Gastrocnemius medialis (tissue), 4 donors: ENCODE measurements around the gene C14orf132. TPM values are rescaled to one million over a fixed set of nuclear protein-coding genes. Genes with fewer than 3 reads are reported as not detected.

ENCODE experiments used
- ATAC-seq, 2 donors: fragments of 150-250 bp; one replicate each; pipeline ENCODE4 v1.9.1; 2016
- DNase-seq, 2 donors: peaks; one replicate each; pipeline ENCODE4 v3.0.0-alpha.2; 2019
- H3K27ac ChIP-seq, 4 donors: fragments of 200-600 bp; sonication (generic); 1 replicate in 1 of 4; 2 replicates in 3 of 4; pipeline ENCODE4 v1.5.1; 2016 to 2018; ENCODE audit warnings: mild to moderate bottlenecking in 2 of 4, moderate library complexity in 1 of 4
- H3K27me3 ChIP-seq, 3 donors: fragments of 200-600 bp; sonication (generic) in 2 of 3; 1 replicate in 1 of 3; 2 replicates in 2 of 3; pipeline versions ENCODE4 v1.5.1 to v1.6.0; 2016 to 2019; ENCODE audit warnings: mild to moderate bottlenecking in 1 of 3, moderate library complexity in 1 of 3
- H3K36me3 ChIP-seq, 2 donors: fragments of 200-600 bp; sonication (generic) in 1 of 2; one replicate each; pipeline ENCODE4 v1.5.1; 2017 to 2018
- H3K4me1 ChIP-seq, 2 donors: fragments of 200-600 bp; sonication (generic) in 1 of 2; one replicate each; pipeline ENCODE4 v1.5.1; 2016 to 2017; ENCODE audit warnings: mild to moderate bottlenecking in 2 of 2
- H3K4me3 ChIP-seq, 4 donors: fragments of 200-600 bp; sonication (generic) in 3 of 4; 1 replicate in 1 of 4; 2 replicates in 3 of 4; pipeline ENCODE4 v1.5.1; 2016 to 2019; ENCODE audit warnings: mild to moderate bottlenecking in 2 of 4
- H3K9me3 ChIP-seq, 3 donors: fragments of 200-600 bp; sonication (generic) in 2 of 3; 1 replicate in 1 of 3; 2 replicates in 2 of 3; pipeline ENCODE4 v1.5.1; 2016 to 2019
- CTCF ChIP-seq, 5 experiments: fragments of 450-650 bp in 3 of 5; fragments of 200-600 bp in 2 of 5; sonication (generic) in 2 of 5; IDR thresholded peaks in 4 of 5; conservative IDR thresholded peaks in 1 of 5; 1 replicate in 4 of 5; 2 replicates in 1 of 5; pipeline ENCODE4 v1.5.1; 2016 to 2019; ENCODE audit warnings: antibody characterized with exemption in 5 of 5, mild to moderate bottlenecking in 3 of 5, moderate library complexity in 3 of 5
- POLR2A ChIP-seq, 2 donors: fragments of 450-650 bp; IDR thresholded peaks; one replicate each; pipeline ENCODE4 v1.6.1; 2017; ENCODE audit warnings: antibody characterized with exemption in 2 of 2, mild to moderate bottlenecking in 2 of 2, moderate library complexity in 2 of 2
- in situ Hi-C, 4 donors: fragments of 200-750 bp; cut with MboI; loops; one replicate each; pipeline versions ENCODE4 v1.15.0 to v1.8.0; 2017; ENCODE audit warnings: low sequenced_read_pairs in 4 of 4
- intact Hi-C: fragments of 100-400 bp; cut with DNase I; formaldehyde crosslinking; loops from one replicate; pipeline ENCODE4 v1.15.1; 2023; ENCODE audit warnings: low total_unique reads
- total RNA-seq, 4 donors: library from RNA; depleted of rRNA; stranded (reverse); fragments of >200 nt; gene quantifications; one replicate each; pipeline versions ENCODE4 v1.1.0 to v1.2.3, GENCODE V29; 2016

Gene C14orf132
- total RNA-seq, 4 donors from 2014 or later, result 1.1 to 2.9 (median 1.5) TPM

- no peak overlapping the region for H3K4me3 ChIP-seq
- in situ Hi-C loops, result loop anchor here in 1 of 4 donors (25.0 kb wide), 1 partner anchor 292 kb away; no protein-coding TSS in a partner anchor
- H3K36me3 ChIP-seq, result no peaks in the 10 kb centered on the region
- no peak for ATAC-seq
- H3K9me3 ChIP-seq, result no peaks in the 10 kb centered on the region
- H3K27ac ChIP-seq, result no peak overlapping the region
- no peaks in the 10 kb centered on the region for H3K4me1 ChIP-seq
- no peak for DNase-seq
- intact Hi-C loops, result no loop called here
- H3K27me3 ChIP-seq, result no peaks in the 10 kb centered on the region
- no peak for TF ChIP-seq CTCF (IDR thresholded peaks at IDR 0.05 in 4 of 5, conservative IDR thresholded peaks at IDR 0.05 in 1 of 5)
Measured at GRCh38 chr14:96120392-96120791, 81.2 kb downstream of the C14orf132 start.

GRCh38 chr14:96120941-96121340, 81.8 kb downstream of the C14orf132 start:
- DNase-seq, result no peak
- in situ Hi-C loops, result loop anchor here in 1 of 4 donors (25.0 kb wide), 1 partner anchor 291 kb away; no protein-coding TSS in a partner anchor
- no peak for ATAC-seq

GRCh38 chr14:96121660-96122395, 82.7 kb downstream of the C14orf132 start:
- Histone ChIP-seq H3K4me1 (no peaks in the 10 kb centered on the region), H3K9me3 (no peaks in the 10 kb centered on the region), H3K27ac (no peak overlapping the region), H3K27me3 (peaks cover 0 to 3% (median 0%) of the 10 kb centered on the region in 3 donors), H3K4me3 (no peak overlapping the region), H3K36me3 (no peaks in the 10 kb centered on the region)
- in situ Hi-C loops, result loop anchor here in 1 of 4 donors (25.0 kb wide), 1 partner anchor 290 kb away; no protein-coding TSS in a partner anchor
- TF ChIP-seq CTCF (IDR thresholded peaks at IDR 0.05 in 4 of 5, conservative IDR thresholded peaks at IDR 0.05 in 1 of 5) (no peak), POLR2A (IDR thresholded peaks at IDR 0.05) (no peak)
- no peak for ATAC-seq
- intact Hi-C loops, result no loop called here
- no peak for DNase-seq

More at GRCh38 chr14:96120941-96121340, 81.8 kb downstream of the C14orf132 start:
- intact Hi-C loops, result no loop called here
- H3K4me3 ChIP-seq, result no peak overlapping the region
- no peaks in the 10 kb centered on the region for H3K9me3 ChIP-seq
- H3K4me1 ChIP-seq, result no peaks in the 10 kb centered on the region
- H3K27me3 ChIP-seq, result no peaks in the 10 kb centered on the region
- H3K36me3 ChIP-seq, result no peaks in the 10 kb centered on the region
- H3K27ac ChIP-seq, result no peak overlapping the region
- TF ChIP-seq CTCF (IDR thresholded peaks at IDR 0.05 in 4 of 5, conservative IDR thresholded peaks at IDR 0.05 in 1 of 5), result no peak
- TF ChIP-seq POLR2A (IDR thresholded peaks at IDR 0.05), result no peak

GRCh38 chr14:96122496-96122895, 83.3 kb downstream of the C14orf132 start:
- H3K4me3 ChIP-seq, result no peak overlapping the region
- DNase-seq (no peak), ATAC-seq (no peak)
- peaks cover 0 to 3% (median 0%) of the 10 kb centered on the region in 3 donors for H3K27me3 ChIP-seq
- no peak overlapping the region for H3K27ac ChIP-seq
- intact Hi-C loops, result no loop called here
- in situ Hi-C loops, result loop anchor here in 1 of 4 donors (25.0 kb wide), 1 partner anchor 290 kb away; no protein-coding TSS in a partner anchor
- no peaks in the 10 kb centered on the region for H3K4me1 ChIP-seq
- no peaks in the 10 kb centered on the region for H3K9me3 ChIP-seq
- TF ChIP-seq CTCF (IDR thresholded peaks at IDR 0.05 in 4 of 5, conservative IDR thresholded peaks at IDR 0.05 in 1 of 5), result no peak
- no peak for TF ChIP-seq POLR2A (IDR thresholded peaks at IDR 0.05)
- no peaks in the 10 kb centered on the region for H3K36me3 ChIP-seq
